Fibroblast of lung (primary cell): Measurements from ENCODE around the gene SPRED1.

ENCODE experiments used
- EZH2 ChIP-seq: IDR thresholded peaks from 2 replicates; pipeline ENCODE4 v1.5.1; 2012; ENCODE audit warnings: low read length, control low read depth, mild to moderate bottlenecking; ENCODE audit errors: missing control alignments
- TF ChIP-seq, protein P1 (sequence below), 2 donors: IDR thresholded peaks in 1 of 2; conservative IDR thresholded peaks in 1 of 2; 1 replicate in 1 of 2; 2 replicates in 1 of 2; pipeline ENCODE4 v1.5.1; 2011 to 2012; ENCODE audit warnings: low read length in 2 of 2, control low read depth in 1 of 2, inconsistent platforms in 1 of 2, low read depth in 1 of 2, mild to moderate bottlenecking in 1 of 2

DNA sequence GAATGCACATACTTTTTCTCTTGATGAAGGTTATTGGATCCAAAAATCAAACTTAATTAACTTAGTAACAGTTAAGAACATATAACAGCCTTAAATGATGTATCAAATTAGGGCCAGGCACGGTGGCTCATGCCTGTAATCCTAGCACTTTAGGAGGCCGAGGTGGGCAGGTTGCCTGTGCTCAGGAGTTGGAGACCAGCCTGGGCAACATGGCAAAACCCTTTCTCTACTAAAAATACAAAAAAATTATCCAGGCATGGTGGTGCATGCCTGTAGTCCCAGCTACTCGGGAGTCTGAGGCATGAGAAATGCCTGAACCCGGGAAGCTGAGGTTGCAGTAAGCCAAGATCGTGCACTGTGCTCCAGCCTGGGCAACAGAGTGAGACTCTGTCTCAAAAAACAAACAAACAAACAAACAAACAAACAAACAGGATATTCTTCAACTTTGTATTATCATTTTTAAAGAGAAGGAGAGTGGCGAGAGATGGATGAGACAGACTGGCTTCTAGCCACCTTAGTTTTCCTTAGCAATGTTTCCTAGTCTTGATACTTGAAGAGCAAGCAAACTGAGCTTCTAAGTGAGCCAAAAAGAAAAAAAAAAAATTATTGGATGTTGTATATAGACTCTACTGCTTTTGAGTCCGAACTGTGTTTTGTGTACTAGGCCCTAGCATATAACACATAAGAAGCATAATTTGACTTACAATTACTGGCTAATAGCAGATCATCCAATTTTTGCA is 13.8 kb downstream of the SPRED1 start:
- TF ChIP-seq, protein P1, sequence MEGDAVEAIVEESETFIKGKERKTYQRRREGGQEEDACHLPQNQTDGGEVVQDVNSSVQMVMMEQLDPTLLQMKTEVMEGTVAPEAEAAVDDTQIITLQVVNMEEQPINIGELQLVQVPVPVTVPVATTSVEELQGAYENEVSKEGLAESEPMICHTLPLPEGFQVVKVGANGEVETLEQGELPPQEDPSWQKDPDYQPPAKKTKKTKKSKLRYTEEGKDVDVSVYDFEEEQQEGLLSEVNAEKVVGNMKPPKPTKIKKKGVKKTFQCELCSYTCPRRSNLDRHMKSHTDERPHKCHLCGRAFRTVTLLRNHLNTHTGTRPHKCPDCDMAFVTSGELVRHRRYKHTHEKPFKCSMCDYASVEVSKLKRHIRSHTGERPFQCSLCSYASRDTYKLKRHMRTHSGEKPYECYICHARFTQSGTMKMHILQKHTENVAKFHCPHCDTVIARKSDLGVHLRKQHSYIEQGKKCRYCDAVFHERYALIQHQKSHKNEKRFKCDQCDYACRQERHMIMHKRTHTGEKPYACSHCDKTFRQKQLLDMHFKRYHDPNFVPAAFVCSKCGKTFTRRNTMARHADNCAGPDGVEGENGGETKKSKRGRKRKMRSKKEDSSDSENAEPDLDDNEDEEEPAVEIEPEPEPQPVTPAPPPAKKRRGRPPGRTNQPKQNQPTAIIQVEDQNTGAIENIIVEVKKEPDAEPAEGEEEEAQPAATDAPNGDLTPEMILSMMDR (conservative IDR thresholded peaks at IDR 0.05 in 1 of 2, IDR thresholded peaks at IDR 0.05 in 1 of 2; ENCODE audit: low read depth in 1 of 2, low read length in 2 of 2), result no peak
- TF ChIP-seq EZH2, result no peak
